Stimulated activated CD8-positive, alpha-beta memory T cell treated with anti-CD3 and anti-CD28 coated beads, Interleukin-2, amount 100 ng/mL, for 1 hour (primary cell): ENCODE data around the gene TAGLN2.

Experiments used
- DNase-seq, 2 donors: peaks; one replicate each; pipeline ENCODE4 v3.0.0-alpha.2; 2020; ENCODE audit warnings: low read depth in 2 of 2

TAGLN2 gene

GRCh38 chr1:159924791-159925718 is at the start of gene TAGLN2:
TAGLN2 (minus strand) TSS chr1:159925507; CDS start chr1:159920509, 4,998 bp downstream.
- peak; percentile 80 to 81 for DNase-seq

- no peak for DNase-seq
These were observed 49.2 kb upstream of the TAGLN2 start for GRCh38 chr1:159974350-159974965.

GRCh38 chr1:159973350-159973940 is 48.1 kb upstream of the TAGLN2 start:
- no peak for DNase-seq

GRCh38 chr1:159972443-159973205 is 47.3 kb upstream of the TAGLN2 start:
- no peak for DNase-seq

- DNase-seq = no peak
These were observed 45.6 kb upstream of the TAGLN2 start for GRCh38 chr1:159970932-159971342.

- no peak for DNase-seq
These were observed 43.6 kb upstream of the TAGLN2 start for GRCh38 chr1:159968901-159969300.

GRCh38 chr1:159965263-159965662 is 40.0 kb upstream of the TAGLN2 start:
- no peak for DNase-seq

- no peak for DNase-seq
These were observed 38.8 kb upstream of the TAGLN2 start for GRCh38 chr1:159964144-159964543.

- DNase-seq = no peak
These were observed 36.9 kb upstream of the TAGLN2 start for GRCh38 chr1:159962176-159962575.

- no peak for DNase-seq
These were observed 36.3 kb upstream of the TAGLN2 start for GRCh38 chr1:159961636-159962035.

- no peak for DNase-seq
These were observed 35.5 kb upstream of the TAGLN2 start for GRCh38 chr1:159960721-159961381.

GRCh38 chr1:159959451-159959850 is 34.1 kb upstream of the TAGLN2 start:
- DNase-seq = no peak

GRCh38 chr1:159958719-159959380 is 33.5 kb upstream of the TAGLN2 start:
- DNase-seq = no peak

GRCh38 chr1:159957824-159958268 is 32.5 kb upstream of the TAGLN2 start:
- no peak for DNase-seq

- DNase-seq = no peak
These were observed 30.1 kb upstream of the TAGLN2 start for GRCh38 chr1:159955456-159955855.

GRCh38 chr1:159953536-159954515 is 28.5 kb upstream of the TAGLN2 start, which contains the start of gene SLAMF9:
SLAMF9 (minus strand) TSS chr1:159954237; CDS start chr1:159954137, 100 bp downstream.
- DNase-seq = no peak

GRCh38 chr1:159952932-159953331 is 27.6 kb upstream of the TAGLN2 start:
- DNase-seq = no peak

- no peak for DNase-seq
These were observed 26.2 kb upstream of the TAGLN2 start for GRCh38 chr1:159951551-159951950.

GRCh38 chr1:159951016-159951415 is 25.7 kb upstream of the TAGLN2 start:
- no peak for DNase-seq
